Umbilical cord (tissue), 2 donors: ENCODE results near the gene DYRK2. TPM values are rescaled to one million over a fixed set of nuclear protein-coding genes. Genes with fewer than 3 reads are reported as not detected.
"Not testable (repeated sequence)": the region's sequence is repeated elsewhere in the genome, so short reads cannot be mapped to it uniquely, and the experiment has no call there.

Experiments
- DNase-seq: peaks from one replicate; pipeline ENCODE4 v3.0.0-alpha.2; 2015; ENCODE audit warnings: low spot score
- total RNA-seq: library from RNA; depleted of rRNA; stranded (reverse); fragments of >200 nt; gene quantifications from one replicate; pipeline ENCODE4 v1.2.3, GENCODE V29; 2014; ENCODE audit warnings: low replicate concordance; ENCODE audit not compliant: insufficient read depth

Gene DYRK2
- total RNA-seq, 1 donor from 2014 or later: 38.3 TPM

GRCh38 chr12:67669934-67670631 is 21.5 kb downstream of the DYRK2 start:
- no peak for DNase-seq

- DNase-seq: peak; percentile 55
Observed at GRCh38 chr12:67671419-67671818, 22.9 kb downstream of the DYRK2 start.

GRCh38 chr12:67671892-67672291 is 23.3 kb downstream of the DYRK2 start:
- DNase-seq: no peak

- not testable (repeated sequence) for DNase-seq
Observed at GRCh38 chr12:67672507-67672906, 24.0 kb downstream of the DYRK2 start.

- DNase-seq: not testable (repeated sequence)
Observed at GRCh38 chr12:67673509-67673908, 25.0 kb downstream of the DYRK2 start.

GRCh38 chr12:67674417-67674816 is 25.9 kb downstream of the DYRK2 start:
- DNase-seq: no peak

- DNase-seq: no peak
Observed at GRCh38 chr12:67676624-67677023, 28.1 kb downstream of the DYRK2 start.

GRCh38 chr12:67677166-67677565 is 28.6 kb downstream of the DYRK2 start:
- DNase-seq: no peak

- DNase-seq: peak; percentile 93
Observed at GRCh38 chr12:67681105-67681778, 32.7 kb downstream of the DYRK2 start.

- no peak for DNase-seq
Observed at GRCh38 chr12:67681941-67682620, 33.5 kb downstream of the DYRK2 start.

- DNase-seq: peak; percentile 56
Observed at GRCh38 chr12:67689385-67689784, 40.8 kb downstream of the DYRK2 start.

- DNase-seq: peak; percentile 76
Observed at GRCh38 chr12:67690656-67691055, 42.1 kb downstream of the DYRK2 start.

GRCh38 chr12:67691220-67691619 is 42.7 kb downstream of the DYRK2 start:
- no peak for DNase-seq

GRCh38 chr12:67692135-67692534 is 43.6 kb downstream of the DYRK2 start:
- DNase-seq: no peak

GRCh38 chr12:67692966-67693365 is 44.4 kb downstream of the DYRK2 start:
- no peak for DNase-seq

GRCh38 chr12:67693894-67694293 is 45.3 kb downstream of the DYRK2 start:
- no peak for DNase-seq

GRCh38 chr12:67694306-67694900 is 45.9 kb downstream of the DYRK2 start:
- DNase-seq: no peak

GRCh38 chr12:67695974-67696373 is 47.4 kb downstream of the DYRK2 start:
- peak; percentile 34 for DNase-seq

GRCh38 chr12:67697443-67697842 is 48.9 kb downstream of the DYRK2 start:
- no peak for DNase-seq

- no peak for DNase-seq
Observed at GRCh38 chr12:67697967-67698366, 49.4 kb downstream of the DYRK2 start.

GRCh38 chr12:67698672-67699581 is 50.4 kb downstream of the DYRK2 start:
- DNase-seq: no peak
